NCI-H446 (cell line): Measurements from ENCODE around the gene ARFRP1.
A peak's percentile ranks its signal among the peaks of the same experiment; 100 is the strongest.

Experiments used
- DNase-seq, 2 experiments: peaks; one replicate each; lab custom pipeline; 2025; lab: John Stamatoyannopoulos, UW

Gene ARFRP1

GRCh38 chr20:63743210-63743970, 35.6 kb upstream of the ARFRP1 start:
- DNase-seq = no peak

GRCh38 chr20:63742381-63743024, 34.7 kb upstream of the ARFRP1 start:
- no peak for DNase-seq

DNA sequence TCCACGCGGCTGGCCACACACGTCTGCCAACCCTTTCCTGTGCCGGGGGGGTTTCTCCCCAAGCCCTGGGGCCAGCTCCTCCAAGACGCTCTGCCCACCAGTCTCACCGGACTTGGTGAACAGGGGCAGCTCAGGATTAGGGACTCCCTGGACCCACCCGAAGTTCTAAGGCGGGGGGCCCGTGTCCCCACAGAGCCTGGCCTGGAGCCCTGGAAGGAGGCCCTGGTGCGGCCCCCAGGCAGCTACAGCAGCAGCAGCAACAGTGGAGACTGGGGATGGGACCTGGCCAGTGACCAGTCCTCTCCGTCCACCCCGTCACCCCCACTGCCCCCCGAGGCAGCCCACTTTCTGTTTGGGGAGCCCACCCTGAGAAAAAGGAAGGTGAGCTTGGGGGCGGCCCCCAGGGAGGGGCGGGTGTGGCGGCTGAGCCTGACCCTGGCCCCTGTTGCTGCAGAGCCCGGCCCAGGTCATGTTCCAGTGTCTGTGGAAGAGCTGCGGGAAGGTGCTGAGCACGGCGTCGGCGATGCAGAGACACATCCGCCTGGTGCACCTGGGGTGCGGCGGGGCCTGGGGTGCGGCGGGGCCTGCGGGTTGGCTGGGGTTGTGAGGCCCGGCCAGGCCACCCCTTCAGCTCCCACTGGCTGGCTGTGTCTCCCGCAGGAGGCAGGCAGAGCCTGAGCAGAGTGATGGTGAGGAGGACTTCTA, 34.1 kb upstream of the ARFRP1 start:
- DNase-seq = no peak

DNA sequence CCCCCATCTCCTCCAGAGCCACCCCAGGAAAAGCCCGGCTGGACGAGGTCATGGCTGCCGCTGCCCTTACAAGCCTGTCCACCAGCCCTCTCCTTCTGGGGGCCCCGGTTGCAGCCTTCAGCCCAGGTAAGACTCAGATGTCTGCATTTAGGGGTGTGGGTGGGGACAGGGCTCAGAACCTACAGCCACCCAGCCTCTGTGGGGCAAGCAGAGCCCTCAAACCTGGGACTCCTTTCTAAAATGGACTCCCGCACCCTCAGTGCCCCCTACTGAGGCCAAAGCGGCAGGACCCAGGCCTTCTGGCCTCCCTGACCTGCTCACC, 33.5 kb upstream of the ARFRP1 start:
- DNase-seq = no peak

GRCh38 chr20:63740627-63741353, 33.0 kb upstream of the ARFRP1 start:
- peak; percentile 73 to 88 for DNase-seq

- DNase-seq = peak in 1 of 2 experiments; percentile 59
Measured at GRCh38 chr20:63740070-63740626, 32.4 kb upstream of the ARFRP1 start.

GRCh38 chr20:63739130-63740069, 31.6 kb upstream of the ARFRP1 start, which contains the start of gene SLC2A4RG:
TSS of gene SLC2A4RG (plus strand) at chr20:63739776. CDS start at chr20:63739913, 137 bp downstream.
- DNase-seq = peak in 1 of 2 experiments; percentile 94

- peak in 1 of 2 experiments; percentile 45 for DNase-seq
Measured at GRCh38 chr20:63738687-63739129, 30.9 kb upstream of the ARFRP1 start.

DNA sequence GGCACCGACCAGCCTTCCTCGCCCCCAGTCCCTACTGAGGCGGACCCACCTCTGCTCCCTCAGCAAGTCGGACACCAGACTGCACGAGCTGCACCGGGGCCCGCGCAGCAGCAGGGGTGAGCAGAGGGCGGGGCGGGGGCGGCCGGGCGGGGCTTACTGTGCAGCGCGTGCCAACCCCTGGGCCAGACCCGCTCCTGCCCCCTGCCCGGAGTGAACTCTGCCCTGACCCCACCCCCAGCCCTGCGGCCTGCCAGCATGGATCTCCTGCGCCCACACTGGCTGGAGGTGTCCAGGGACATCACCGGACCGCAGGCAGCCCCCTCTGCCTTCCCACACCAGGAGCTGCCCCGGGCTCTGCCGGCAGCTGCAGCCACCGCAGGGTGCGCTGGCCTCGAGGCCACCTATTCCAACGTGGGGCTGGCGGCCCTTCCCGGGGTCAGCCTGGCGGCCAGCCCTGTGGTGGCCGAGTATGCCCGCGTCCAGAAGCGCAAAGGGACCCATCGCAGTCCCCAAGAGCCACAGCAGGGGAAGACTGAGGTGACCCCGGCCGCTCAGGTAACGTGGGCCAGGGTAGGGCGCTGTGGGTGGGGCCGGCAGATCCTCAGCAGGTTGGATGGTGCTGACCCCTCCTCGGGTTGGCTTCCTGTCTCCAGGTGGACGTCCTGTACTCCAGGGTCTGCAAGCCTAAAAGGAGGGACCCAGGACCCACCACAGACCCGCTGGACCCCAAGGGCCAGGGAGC, 30.3 kb upstream of the ARFRP1 start:
- no peak for DNase-seq

- DNase-seq = no peak
Measured at GRCh38 chr20:63737695-63737944, 29.8 kb upstream of the ARFRP1 start.

- DNase-seq = no peak
Measured at GRCh38 chr20:63736893-63737694, 29.3 kb upstream of the ARFRP1 start.

DNA sequence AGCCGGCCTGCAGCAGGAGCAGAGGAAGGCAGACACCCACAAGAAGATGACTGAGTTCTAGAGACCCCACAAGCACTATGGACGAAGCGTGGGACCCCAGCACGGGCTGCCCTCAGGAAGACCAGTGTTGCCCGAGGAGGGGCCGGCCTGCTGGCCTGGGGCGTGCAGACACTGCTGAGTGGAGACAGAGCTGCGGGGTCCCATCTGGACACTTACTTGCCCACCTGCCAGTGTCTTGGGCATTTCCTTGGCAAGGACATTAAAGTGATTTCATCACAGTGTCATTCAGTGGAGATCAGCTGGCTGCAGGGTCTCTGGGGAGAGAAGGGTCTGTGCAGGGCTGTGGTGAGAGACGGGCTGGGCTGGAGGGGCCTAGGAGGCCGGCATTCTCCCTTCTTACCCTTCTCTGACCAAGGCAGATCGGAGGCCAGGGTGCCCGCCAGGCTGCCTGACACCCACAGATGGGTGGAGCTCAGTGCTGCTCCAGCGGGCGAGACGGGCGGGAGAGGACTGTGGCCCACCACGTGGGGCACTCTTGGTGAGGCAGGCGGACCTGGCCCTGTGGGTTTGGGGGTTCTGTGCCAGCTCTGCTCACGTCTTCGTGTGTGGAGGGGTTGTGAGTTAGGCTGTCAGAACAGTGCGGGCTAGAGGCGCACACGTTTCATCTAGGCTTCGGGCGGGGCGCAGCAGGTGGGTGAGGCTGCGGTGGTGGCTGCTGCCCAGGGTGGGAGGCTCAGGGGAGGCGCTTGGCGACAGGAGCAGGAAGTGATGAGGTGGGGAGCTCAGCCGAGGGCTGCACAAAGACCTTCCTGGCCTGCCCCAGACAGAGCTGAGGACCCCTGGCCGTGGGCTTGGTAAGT, 28.3 kb upstream of the ARFRP1 start, which contains the start of gene LIME1:
Gene LIME1 (plus strand): TSS at position 806 of the 860 bp plus-strand sequence. CDS start 886 bp downstream, outside the sequence.
- DNase-seq = no peak

DNA sequence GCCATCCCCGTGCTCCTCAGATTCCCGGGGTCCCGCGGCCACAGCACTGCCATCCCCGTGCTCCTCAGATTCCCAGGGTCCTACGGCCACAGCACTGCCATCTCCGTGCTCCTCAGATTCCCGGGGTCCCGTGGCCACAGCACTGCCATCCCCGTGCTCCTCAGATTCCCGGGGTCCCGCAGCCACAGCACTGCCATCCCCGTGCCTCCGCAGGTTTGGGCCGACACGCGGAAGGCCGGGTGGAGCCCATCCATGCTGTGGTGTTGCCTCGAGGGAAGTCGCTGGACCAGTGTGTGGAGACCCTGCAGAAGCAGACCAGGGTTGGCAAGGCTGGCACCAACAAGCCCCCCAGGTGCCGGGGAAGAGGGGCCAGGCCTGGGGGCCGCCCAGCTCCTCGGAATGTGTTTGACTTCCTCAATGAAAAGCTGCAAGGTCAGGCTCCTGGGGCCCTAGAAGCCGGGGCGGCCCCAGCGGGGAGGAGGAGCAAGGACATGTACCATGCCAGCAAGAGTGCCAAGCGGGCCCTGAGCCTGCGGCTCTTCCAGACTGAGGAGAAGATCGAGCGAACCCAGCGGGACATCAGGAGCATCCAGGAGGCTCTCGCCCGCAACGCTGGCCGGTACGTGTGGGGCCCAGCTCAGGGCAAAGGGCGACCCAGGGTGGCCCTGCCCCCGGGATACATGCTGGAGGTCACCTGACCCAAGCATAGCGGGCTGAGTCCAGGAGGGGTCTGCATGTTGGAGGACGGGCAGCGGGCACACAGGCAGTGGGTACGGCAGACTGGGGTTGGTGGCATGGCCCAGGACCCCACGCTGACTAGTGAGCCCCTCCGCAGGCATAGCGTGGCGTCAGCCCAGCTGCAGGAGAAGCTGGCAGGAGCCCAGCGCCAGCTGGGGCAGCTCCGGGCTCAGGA, 27.4 kb upstream of the ARFRP1 start:
- DNase-seq = no peak

DNA sequence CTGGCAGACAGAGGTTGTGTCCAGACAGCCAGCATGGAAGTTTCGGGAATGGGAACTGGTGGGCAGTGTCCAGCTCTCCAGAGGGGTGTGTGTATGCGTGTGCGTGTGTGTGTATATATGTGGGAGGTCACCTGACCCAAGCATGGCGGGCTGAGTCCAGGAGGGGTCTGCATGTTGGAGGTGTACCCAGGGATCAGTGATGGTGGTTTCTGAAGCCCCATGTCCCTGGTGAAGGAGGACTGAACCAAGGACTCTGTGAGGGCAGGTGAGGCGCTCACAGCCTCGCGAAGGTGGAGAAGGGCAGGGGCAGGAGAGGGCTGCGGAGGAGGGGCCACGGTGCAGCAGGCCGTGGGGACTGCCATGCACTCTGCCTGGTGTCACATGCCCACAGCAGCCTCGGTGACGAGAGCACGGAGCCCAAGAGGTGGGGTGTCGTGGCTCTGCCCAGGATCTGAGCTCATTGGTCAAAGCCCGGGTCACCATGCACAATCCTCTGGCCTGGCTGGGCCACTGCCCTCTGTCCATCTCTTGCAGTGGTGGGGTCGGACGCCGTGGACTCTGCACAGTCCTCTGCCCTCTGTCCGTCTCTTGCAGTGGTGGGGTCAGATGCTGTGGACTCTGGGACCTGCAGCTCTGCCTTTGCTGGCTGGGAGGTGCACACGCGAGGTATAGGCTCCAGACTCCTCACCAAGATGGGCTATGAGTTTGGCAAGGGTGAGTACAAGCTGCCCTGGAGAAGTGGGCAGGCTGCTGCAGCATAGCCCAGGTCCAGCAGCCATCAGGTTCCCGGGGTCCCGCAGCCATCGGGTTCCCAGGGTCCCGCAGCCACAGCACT, 26.6 kb upstream of the ARFRP1 start:
- DNase-seq = no peak

DNA sequence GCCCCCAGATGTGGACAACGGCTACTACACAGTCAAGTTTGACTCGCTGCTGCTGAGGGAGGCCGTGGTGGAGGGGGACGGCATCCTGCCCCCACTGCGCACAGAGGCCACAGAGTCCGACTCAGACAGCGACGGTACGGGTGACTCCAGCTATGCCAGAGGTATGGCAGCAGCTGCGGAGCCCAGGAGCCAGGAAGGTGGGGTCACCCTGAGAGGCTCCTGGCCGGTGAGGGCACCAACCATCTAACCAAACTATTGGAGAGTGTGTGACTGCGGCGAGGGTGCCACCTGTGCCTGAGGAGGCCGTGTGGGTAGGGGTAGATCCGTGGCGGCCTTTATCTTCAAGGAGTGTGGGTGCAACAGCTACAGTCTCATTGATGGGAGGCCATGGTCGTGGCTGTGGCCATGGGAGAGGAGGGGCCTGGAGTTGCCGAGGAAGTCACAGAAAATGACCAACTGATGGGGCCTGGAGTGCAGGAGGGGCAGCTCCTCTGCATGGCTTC, 25.9 kb upstream of the ARFRP1 start:
- no peak for DNase-seq

DNA sequence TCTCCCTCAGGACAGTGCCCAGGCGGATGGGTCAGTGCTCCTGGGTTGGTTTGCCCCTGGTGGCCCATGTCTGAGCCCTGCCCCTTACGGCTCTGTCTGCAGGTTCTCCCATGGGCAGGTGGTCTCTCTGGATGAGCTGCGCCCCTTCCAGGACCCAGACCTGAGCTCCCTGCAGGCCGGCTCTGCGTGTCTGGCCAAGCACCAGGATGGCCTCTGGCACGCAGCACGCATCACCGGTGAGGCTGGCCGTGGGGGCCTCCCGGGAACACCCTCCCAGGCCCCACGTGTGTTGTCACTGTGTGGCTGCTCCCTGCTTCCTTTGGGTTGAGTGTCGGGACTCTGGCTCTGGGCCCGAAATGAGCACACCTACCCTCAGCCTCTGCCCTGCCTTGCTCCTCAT, 25.3 kb upstream of the ARFRP1 start:
- DNase-seq = no peak
